Lower leg skin (tissue), 3 donors: ENCODE measurements around the gene KANTR.

ENCODE experiments used
- CTCF ChIP-seq, 3 donors: fragments of 450-650 bp; IDR thresholded peaks; one replicate each; pipeline ENCODE4 v1.5.1; 2016; ENCODE audit warnings: antibody characterized with exemption in 3 of 3, mild to moderate bottlenecking in 3 of 3, moderate library complexity in 2 of 3
- POLR2A ChIP-seq, 2 donors: fragments of 450-650 bp; IDR thresholded peaks; one replicate each; pipeline ENCODE4 v1.6.1; 2016 to 2017; ENCODE audit warnings: antibody characterized with exemption in 2 of 2, mild to moderate bottlenecking in 1 of 2, moderate library complexity in 1 of 2

- TF ChIP-seq CTCF (IDR thresholded peaks at IDR 0.05) (no peak), POLR2A (IDR thresholded peaks at IDR 0.05) (no peak)
Observed at GRCh38 chrX:53048169-53049126, 45.5 kb upstream of the KANTR start, which contains the start of gene GPR173.
